Activated CD8-positive, alpha-beta memory T cell treated with anti-CD3 and anti-CD28 coated beads, Interleukin-2, amount 50 U/mL, for 1 hour (primary cell): ENCODE data around the gene KDM2A.
"Not testable (repeated sequence)": the region's sequence is repeated elsewhere in the genome, so short reads cannot be mapped to it uniquely, and the experiment has no call there.

Experiments
- DNase-seq: peaks from one replicate; pipeline ENCODE4 v3.0.0-alpha.2; 2020; ENCODE audit errors: extremely low read depth

The KDM2A gene

GRCh38 chr11:67117672-67118180 is 1.3 kb upstream of the KDM2A start:
- no peak for DNase-seq

GRCh38 chr11:67118181-67118766 is 789 bp upstream of the KDM2A start:
- no peak for DNase-seq

GRCh38 chr11:67119585-67120391 is 725 bp downstream of the KDM2A start:
- DNase-seq = no peak

GRCh38 chr11:67120456-67120855 is 1.4 kb downstream of the KDM2A start:
- DNase-seq = no peak

- no peak for DNase-seq
Measured at GRCh38 chr11:67120881-67121710, 2.0 kb downstream of the KDM2A start.

- not testable (repeated sequence) for DNase-seq
Measured at GRCh38 chr11:67123801-67124200, 4.7 kb downstream of the KDM2A start.

GRCh38 chr11:67126243-67126642 is 7.2 kb downstream of the KDM2A start:
- not testable (repeated sequence) for DNase-seq

- DNase-seq = no peak
Measured at GRCh38 chr11:67126986-67127385, 7.9 kb downstream of the KDM2A start.

GRCh38 chr11:67130861-67131260 is 11.8 kb downstream of the KDM2A start:
- DNase-seq = not testable (repeated sequence)

GRCh38 chr11:67136156-67136555 is 17.1 kb downstream of the KDM2A start:
- no peak for DNase-seq

- DNase-seq = no peak
Measured at GRCh38 chr11:67138922-67139321, 19.9 kb downstream of the KDM2A start.

- DNase-seq = no peak
Measured at GRCh38 chr11:67146516-67147226, 27.6 kb downstream of the KDM2A start.

- no peak for DNase-seq
Measured at GRCh38 chr11:67153971-67154370, 34.9 kb downstream of the KDM2A start.

GRCh38 chr11:67154726-67155125 is 35.7 kb downstream of the KDM2A start:
- DNase-seq = no peak

- DNase-seq = no peak
Measured at GRCh38 chr11:67157691-67158090, 38.6 kb downstream of the KDM2A start.

GRCh38 chr11:67158221-67158620 is 39.2 kb downstream of the KDM2A start:
- no peak for DNase-seq

- DNase-seq = no peak
Measured at GRCh38 chr11:67160045-67160444, 41.0 kb downstream of the KDM2A start.

GRCh38 chr11:67160872-67161783 is 42.1 kb downstream of the KDM2A start:
- DNase-seq = no peak

- DNase-seq = no peak
Measured at GRCh38 chr11:67163006-67163405, 43.9 kb downstream of the KDM2A start.

- no peak for DNase-seq
Measured at GRCh38 chr11:67165623-67166022, 46.6 kb downstream of the KDM2A start.

- no peak for DNase-seq
Measured at GRCh38 chr11:67167091-67167490, 48.0 kb downstream of the KDM2A start.
